DOHH2 (cell line): ENCODE results near the gene EIF5A.

Experiments used
- H3F3A ChIP-seq: fragments of 200-600 bp; sonication (generic), shearing (Covaris generic); 2 replicates; pipeline ENCODE4 v1.6.0; 2016; ENCODE audit warnings: antibody characterized with exemption, mild to moderate bottlenecking; ENCODE audit not compliant: control insufficient read depth, insufficient read depth
- H3K27ac ChIP-seq: fragments of 200-600 bp; sonication (generic); 2 replicates; pipeline ENCODE4 v1.5.1; 2014; ENCODE audit warnings: low read depth, mild to moderate bottlenecking, low read length, moderate library complexity
- H3K27me3 ChIP-seq: fragments of 200-600 bp; sonication (generic); 2 replicates; pipeline ENCODE4 v1.6.1; 2014; ENCODE audit warnings: mild to moderate bottlenecking, low read length, mixed read lengths; ENCODE audit not compliant: control insufficient read depth
- H3K36me3 ChIP-seq: fragments of 200-600 bp; sonication (generic); 2 replicates; pipeline ENCODE4 v1.6.1; 2014; ENCODE audit warnings: mild to moderate bottlenecking, low read length, moderate library complexity, mixed read lengths; ENCODE audit not compliant: control insufficient read depth
- H3K4me1 ChIP-seq: fragments of 200-600 bp; sonication (generic); 2 replicates; pipeline ENCODE4 v1.6.1; 2014; ENCODE audit warnings: mild to moderate bottlenecking, low read length, mixed read lengths; ENCODE audit not compliant: control insufficient read depth
- H3K4me2 ChIP-seq: fragments of 200-600 bp; sonication (generic); 2 replicates; pipeline ENCODE4 v1.6.0; 2014; ENCODE audit warnings: mild to moderate bottlenecking, low read length, moderate library complexity
- H3K4me3 ChIP-seq: fragments of 200-600 bp; sonication (generic); 2 replicates; pipeline ENCODE4 v1.5.1; 2014; ENCODE audit warnings: mild to moderate bottlenecking, low read length, mixed read lengths
- H3K79me2 ChIP-seq: fragments of 200-600 bp; sonication (generic); 2 replicates; pipeline ENCODE4 v1.6.1; 2014; ENCODE audit warnings: mild to moderate bottlenecking, low read length, mixed read lengths; ENCODE audit not compliant: control insufficient read depth
- H3K9me2 ChIP-seq: fragments of 200-600 bp; sonication (generic); replicated peaks from 2 replicates; pipeline ENCODE4 v1.6.1; 2014; ENCODE audit warnings: mild to moderate bottlenecking, low read length, mixed read lengths; ENCODE audit not compliant: control insufficient read depth
- H3K9me3 ChIP-seq: fragments of 200-600 bp; sonication (generic); 2 replicates; pipeline ENCODE4 v1.6.1; 2014; ENCODE audit warnings: antibody characterized with exemption, low read length, mixed read lengths; ENCODE audit not compliant: control insufficient read depth, insufficient read depth
- H4K20me1 ChIP-seq: fragments of 200-600 bp; sonication (generic); 2 replicates; pipeline ENCODE4 v1.6.0; 2014; ENCODE audit warnings: low read depth, mild to moderate bottlenecking, antibody characterized with exemption, low read length, moderate library complexity; ENCODE audit not compliant: control insufficient read depth, insufficient read depth
- CTCF ChIP-seq: fragments of 200-600 bp; sonication (generic); IDR thresholded peaks from one replicate; pipeline ENCODE4 v1.5.1; 2014; ENCODE audit warnings: antibody characterized with exemption, mild to moderate bottlenecking, low read depth, low read length; ENCODE audit not compliant: poor library complexity, severe bottlenecking
- EZH2phosphoT487 ChIP-seq: fragments of 200-600 bp; sonication (generic); IDR thresholded peaks from 2 replicates; pipeline ENCODE4 v1.6.1; 2017; ENCODE audit warnings: borderline replicate concordance, mild to moderate bottlenecking, antibody characterized with exemption, low read length, moderate library complexity, mixed read lengths

The EIF5A gene

GRCh38 chr17:7328009-7328408 lies 20.6 kb downstream of the EIF5A start:
- Histone ChIP-seq H3K27ac (peak overlapping the region; percentile 94; the same call in 1 of the 2 replicates), H3K9me3 (no peaks in the 10 kb centered on the region), H3F3A (peaks cover 8% of the 10 kb centered on the region), H3K9me2 (no peaks in the 10 kb centered on the region), H3K4me2 (peak overlapping the region; percentile 98), H3K27me3 (no peaks in the 10 kb centered on the region), H3K36me3 (peaks cover 41% of the 10 kb centered on the region), H3K4me3 (peak overlapping the region; percentile 100), H3K79me2 (peaks cover 41% of the 10 kb centered on the region), H4K20me1 (no peaks in the 10 kb centered on the region), H3K4me1 (peaks cover 48% of the 10 kb centered on the region)
- TF ChIP-seq EZH2phosphoT487, result no peak
- TF ChIP-seq CTCF, result no peak

DNA sequence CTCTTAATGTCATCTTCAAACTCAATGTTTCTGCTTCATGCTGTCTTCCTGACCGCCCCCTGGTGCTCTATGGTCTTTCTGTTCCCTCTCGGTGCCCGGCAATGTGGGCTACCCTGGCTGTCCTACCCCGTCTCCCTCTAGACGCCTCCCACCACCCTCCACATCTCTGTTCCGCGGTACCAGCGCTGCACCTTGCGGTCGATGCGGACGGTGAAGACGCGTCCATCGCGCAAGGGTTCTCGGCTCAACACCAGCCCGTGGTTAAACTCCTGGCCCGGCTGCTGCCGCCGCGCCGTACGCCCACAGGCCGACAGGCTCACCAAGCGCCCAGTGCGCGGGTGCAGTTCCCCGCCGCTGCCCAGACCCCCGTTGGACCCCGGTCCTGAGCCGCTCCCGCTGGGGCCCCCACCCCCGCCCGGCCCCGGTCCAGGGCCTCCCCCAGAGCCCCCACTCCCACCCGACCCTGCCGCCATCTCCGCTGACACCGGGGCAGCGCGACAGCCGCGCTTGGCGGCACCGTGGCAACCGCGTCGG lies 21.5 kb downstream of the EIF5A start, which contains the start of gene NEURL4:
Gene NEURL4 (minus strand): TSS at position 496 of the 534 bp plus-strand sequence. CDS start 23 bp downstream, at position 473.
- Histone ChIP-seq H3K36me3 (peaks cover 32% of the 10 kb centered on the region), H3K27ac (peak within 1 kb of the TSS; percentile 94), H3K9me2 (no peaks in the 10 kb centered on the region), H3K9me3 (no peaks in the 10 kb centered on the region), H3F3A (peaks cover 11% of the 10 kb centered on the region), H3K79me2 (peaks cover 33% of the 10 kb centered on the region), H3K4me3 (peak within 1 kb of the TSS; percentile 100), H3K27me3 (no peaks in the 10 kb centered on the region), H3K4me2 (peak within 1 kb of the TSS; percentile 98), H4K20me1 (no peaks in the 10 kb centered on the region), H3K4me1 (peaks cover 52% of the 10 kb centered on the region)
- TF ChIP-seq EZH2phosphoT487 (no peak), CTCF (no peak)

GRCh38 chr17:7329374-7329996 lies 22.1 kb downstream of the EIF5A start:
- Histone ChIP-seq H3K9me3 (no peaks in the 10 kb centered on the region), H3K4me2 (peak overlapping the region; percentile 98), H3K4me3 (peak overlapping the region; percentile 100), H3K36me3 (peaks cover 26% of the 10 kb centered on the region), H3K9me2 (no peaks in the 10 kb centered on the region), H3K27ac (peak overlapping the region; percentile 94), H3K4me1 (peaks cover 54% of the 10 kb centered on the region), H3F3A (peaks cover 11% of the 10 kb centered on the region), H3K79me2 (peaks cover 28% of the 10 kb centered on the region), H3K27me3 (no peaks in the 10 kb centered on the region), H4K20me1 (no peaks in the 10 kb centered on the region)
- TF ChIP-seq EZH2phosphoT487 (no peak), CTCF (no peak)
